H54 (cell line): ENCODE measurements around the gene ZNF776.
"Not testable (repeated sequence)": the region's sequence is repeated elsewhere in the genome, so short reads cannot be mapped to it uniquely, and the experiment has no call there.

ENCODE experiments used
- DNase-seq: peaks from one replicate; pipeline ENCODE4 v3.0.0; 2011; ENCODE audit warnings: low spot score, mixed read lengths; ENCODE audit not compliant: insufficient read length
- FAIRE-seq: peaks from 3 replicates; lab custom pipeline; 2011; peaks lifted over from hg19 to GRCh38; lab: Jason Lieb, UNC
- POLR2A ChIP-seq: IDR thresholded peaks from 2 replicates; pipeline ENCODE4 v1.6.1; 2011; ENCODE audit warnings: low read depth, mild to moderate bottlenecking, low read length

Gene ZNF776

GRCh38 chr19:57746580-57747471 lies at the start of gene ZNF776:
Gene ZNF776 (plus strand): TSS chr19:57746815. CDS start chr19:57747059, 244 bp downstream.
- peak; percentile 81 for TF ChIP-seq POLR2A
- DNase-seq (peak; percentile 87), FAIRE-seq (peak; percentile 81)

DNA sequence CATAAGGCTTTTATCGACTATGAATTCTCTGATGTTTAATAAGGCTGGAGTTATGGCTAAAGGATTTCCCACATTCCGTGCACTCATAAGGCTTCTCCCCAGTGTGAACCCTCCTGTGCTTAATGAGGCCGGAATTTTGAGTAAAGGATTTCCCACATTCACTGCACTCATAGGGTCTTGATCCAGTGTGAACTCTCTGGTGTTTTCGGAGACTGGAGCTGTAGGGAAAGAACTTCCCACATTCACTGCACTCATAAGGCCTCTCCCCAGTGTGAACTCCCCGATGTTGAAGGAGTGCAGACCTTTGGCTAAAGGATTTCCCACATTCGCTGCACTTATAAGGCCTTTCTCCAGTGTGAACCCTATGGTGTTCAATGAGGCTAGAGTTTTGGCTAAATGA lies 45.0 kb upstream of the ZNF776 start:
- no peak for TF ChIP-seq POLR2A
- no peak for DNase-seq
- no peak for FAIRE-seq

GRCh38 chr19:57706346-57706745 lies 40.3 kb upstream of the ZNF776 start:
- DNase-seq: no peak
- FAIRE-seq: no peak
- TF ChIP-seq POLR2A: no peak

DNA sequence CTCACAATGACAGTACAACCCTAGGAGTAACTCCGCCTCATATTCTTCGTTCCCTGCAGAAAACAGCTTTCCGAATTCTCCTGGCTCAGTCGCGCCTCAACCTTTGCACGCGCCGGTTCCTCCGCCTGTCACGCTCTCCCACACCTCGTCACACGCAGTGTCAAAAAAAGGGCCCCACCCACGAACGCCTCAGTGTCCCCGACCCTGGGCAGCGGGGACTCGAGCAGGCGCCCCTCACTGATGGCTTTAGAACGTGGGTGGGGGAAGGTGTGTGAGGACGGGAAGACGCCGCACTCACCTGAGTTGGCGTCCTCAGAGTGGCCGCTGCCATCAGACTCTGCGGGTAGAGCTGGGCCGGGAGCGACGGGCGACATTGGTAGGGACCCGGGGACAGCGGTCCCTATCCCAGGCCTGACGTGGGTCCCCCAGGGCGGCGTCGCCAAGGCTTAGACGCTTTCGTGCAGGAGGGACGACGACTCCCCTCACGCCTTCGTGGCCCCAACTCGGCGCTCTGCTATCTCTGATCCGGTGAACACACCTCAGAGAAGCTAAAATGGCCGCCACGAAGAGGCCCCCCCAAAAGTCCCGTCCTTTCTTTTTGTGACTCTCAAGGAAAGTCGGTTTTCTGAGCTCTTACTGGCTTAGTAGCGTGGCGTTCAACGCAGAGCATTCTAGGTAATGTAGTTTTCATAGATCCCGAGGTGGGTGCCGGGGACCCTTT lies 37.8 kb upstream of the ZNF776 start, which contains the start of gene ZNF154:
ZNF154 (minus strand) TSS at position 564 of the 721 bp plus-strand sequence; CDS start at position 331, 233 bp downstream.
- TF ChIP-seq POLR2A: no peak
- FAIRE-seq: no peak
- DNase-seq: no peak

GRCh38 chr19:57709616-57710015 lies 37.0 kb upstream of the ZNF776 start:
- DNase-seq (no peak), FAIRE-seq (no peak)
- no peak for TF ChIP-seq POLR2A

DNA sequence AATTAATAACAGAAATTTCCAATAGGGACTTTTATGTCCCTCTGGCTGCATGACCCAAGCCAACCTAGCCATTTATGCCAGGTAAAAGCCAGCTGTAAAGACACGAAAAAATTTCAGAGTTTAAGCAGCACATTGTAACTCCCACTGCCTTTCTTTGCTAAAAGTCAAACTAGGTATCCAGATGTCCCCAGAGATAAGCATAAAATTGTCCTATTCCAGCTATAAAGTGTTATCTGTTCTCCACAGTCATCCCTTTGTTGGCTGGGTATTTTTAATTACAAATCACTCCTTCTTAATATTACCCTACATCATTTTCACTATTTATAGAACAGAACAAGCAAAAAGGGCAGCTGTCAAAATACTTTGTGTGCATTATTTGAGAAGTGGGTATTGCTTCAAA lies 34.4 kb upstream of the ZNF776 start:
- FAIRE-seq: no peak
- TF ChIP-seq POLR2A: no peak

DNA sequence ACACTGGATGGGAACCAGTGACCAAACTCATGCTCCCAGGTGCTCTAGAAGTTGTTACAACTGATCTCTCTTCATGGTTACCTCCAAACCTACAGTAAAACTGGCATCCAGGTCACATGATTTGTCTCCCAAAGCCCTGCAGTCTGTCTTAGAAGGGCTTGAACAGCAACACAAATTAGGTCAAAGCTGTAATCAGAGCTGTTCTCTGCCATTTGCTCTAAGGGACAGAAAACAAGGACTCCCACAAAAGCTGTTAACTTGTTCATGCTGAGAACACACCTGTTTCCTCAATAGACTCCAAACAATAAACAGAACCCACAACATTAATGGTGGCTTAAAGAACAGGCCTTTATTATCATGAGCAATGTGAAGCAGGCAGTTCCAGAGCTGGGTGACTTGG lies 27.2 kb upstream of the ZNF776 start:
- FAIRE-seq (no peak), DNase-seq (no peak)
- TF ChIP-seq POLR2A: no peak

More for the DNA sequence above, 34.4 kb upstream of the ZNF776 start:
- no peak for DNase-seq

GRCh38 chr19:57719901-57720519 lies 26.6 kb upstream of the ZNF776 start:
- DNase-seq (no peak), FAIRE-seq (no peak)
- TF ChIP-seq POLR2A: no peak

- TF ChIP-seq POLR2A: no peak
- FAIRE-seq: no peak
Observed at GRCh38 chr19:57720878-57721277, 25.7 kb upstream of the ZNF776 start.

GRCh38 chr19:57738320-57738719 lies 8.3 kb upstream of the ZNF776 start:
- not testable (repeated sequence) for FAIRE-seq, DNase-seq

More at GRCh38 chr19:57720878-57721277, 25.7 kb upstream of the ZNF776 start:
- no peak for DNase-seq

DNA sequence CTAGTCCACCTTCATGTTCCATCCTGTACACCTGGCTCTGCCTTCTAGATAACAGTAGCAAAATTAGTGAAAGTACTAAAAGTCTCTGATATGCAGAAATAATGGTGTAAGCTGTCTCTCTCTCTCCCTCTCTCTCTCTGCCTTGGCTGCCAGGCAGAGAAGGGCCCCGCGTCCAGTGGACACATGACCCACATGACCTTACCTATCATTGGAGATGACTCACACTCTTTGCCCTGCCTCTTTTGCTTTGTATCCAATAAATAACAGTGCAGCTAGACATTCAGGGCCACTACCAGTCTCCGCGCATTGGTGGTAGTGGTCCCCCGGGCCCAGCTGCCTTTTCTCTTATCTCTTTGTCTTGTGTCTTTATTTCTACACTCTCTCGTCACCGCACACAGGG lies 7.8 kb upstream of the ZNF776 start:
- not testable (repeated sequence) for FAIRE-seq, DNase-seq

GRCh38 chr19:57747472-57747807 lies 825 bp downstream of the ZNF776 start:
- no peak for FAIRE-seq
- no peak for TF ChIP-seq POLR2A
- DNase-seq: no peak

GRCh38 chr19:57748029-57748428 lies 1.4 kb downstream of the ZNF776 start:
- TF ChIP-seq POLR2A: no peak
- no peak for FAIRE-seq
- DNase-seq: no peak

- FAIRE-seq (no peak), DNase-seq (no peak)
- no peak for TF ChIP-seq POLR2A
Observed at GRCh38 chr19:57754091-57754673, 7.6 kb downstream of the ZNF776 start.
